GM12892 (cell line): Measurements from ENCODE around the gene FAAP20.

ENCODE experiments used
- POLR2A ChIP-seq: IDR thresholded peaks from 2 replicates; pipeline ENCODE4 v1.6.1; 2011; ENCODE audit warnings: low read depth, low read length, control low read depth
- POLR2AphosphoS5 ChIP-seq: IDR thresholded peaks from 2 replicates; pipeline ENCODE4 v1.6.1; 2011; ENCODE audit warnings: low read depth, low read length, control low read depth

DNA sequence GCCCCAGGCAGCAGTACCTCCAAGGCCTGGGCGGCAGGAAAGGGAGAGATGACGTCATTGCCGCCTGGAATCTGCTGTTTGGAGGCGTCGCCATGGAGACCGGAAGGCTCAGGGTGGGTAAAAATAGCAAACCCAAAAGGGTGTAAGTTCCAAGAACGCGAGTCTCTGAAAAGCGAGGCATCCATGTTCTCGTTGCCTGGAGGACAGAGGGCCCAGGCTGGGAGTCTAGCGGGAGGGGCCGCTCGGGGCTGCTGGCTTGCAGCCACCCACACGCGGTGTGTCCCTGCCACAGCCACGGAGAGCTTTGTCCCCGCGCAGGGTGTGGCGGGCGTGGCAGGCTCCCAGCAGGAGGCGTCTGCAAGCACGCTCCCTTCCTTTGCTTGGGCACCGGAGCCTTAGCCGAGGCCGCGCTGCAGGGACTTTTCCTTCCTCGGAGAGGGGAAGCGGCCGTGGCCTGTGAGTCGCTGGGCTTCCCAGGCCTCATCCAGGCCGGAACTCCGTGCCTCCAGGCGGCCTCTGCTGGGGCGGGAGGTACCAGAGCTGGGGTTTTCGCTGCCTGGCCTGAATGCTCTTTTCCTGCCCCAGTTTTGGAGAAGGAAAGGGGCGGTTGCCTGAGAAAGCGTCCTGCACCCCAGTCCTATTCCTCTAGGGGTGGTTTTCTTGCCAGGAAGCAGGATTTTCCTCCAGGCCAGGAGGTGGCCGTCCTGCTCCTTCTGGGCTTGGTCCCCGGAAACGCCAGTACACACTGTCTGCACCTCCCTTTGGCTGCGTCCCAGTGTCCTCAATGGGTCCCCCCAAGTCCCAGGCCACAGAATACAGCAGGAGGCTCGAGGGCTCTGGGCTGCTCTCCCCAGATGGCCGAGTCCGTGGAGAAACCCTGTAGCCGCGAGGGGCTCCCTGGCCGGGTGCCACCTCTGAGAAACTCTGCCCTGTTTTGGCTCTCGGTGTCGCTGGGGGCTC lies 18.2 kb upstream of the FAAP20 start:
- TF ChIP-seq POLR2A (no peak), POLR2AphosphoS5 (no peak)
